GM19467 (cell line): ENCODE data around the gene CD34.
"Not testable (repeated sequence)": the region's sequence is repeated elsewhere in the genome, so short reads cannot be mapped to it uniquely, and the experiment has no call there.

ENCODE experiments used
- ATAC-seq: cut with Tn5 transposase; IDR thresholded peaks from one replicate; pipeline ENCODE4 v1.9.1; 2021; ENCODE audit warnings: mild to moderate bottlenecking, moderate library complexity; ENCODE audit not compliant: unreplicated experiment

CD34 gene

GRCh38 chr1:207877914-207878313 lies 33.0 kb downstream of the CD34 start:
- not testable (repeated sequence) for ATAC-seq

- no peak for ATAC-seq
Measured at GRCh38 chr1:207876131-207876530, 34.8 kb downstream of the CD34 start.

GRCh38 chr1:207875532-207875931 lies 35.4 kb downstream of the CD34 start:
- no peak for ATAC-seq

GRCh38 chr1:207873055-207873890 lies 37.7 kb downstream of the CD34 start:
- no peak for ATAC-seq

- ATAC-seq: no peak
Measured at GRCh38 chr1:207872621-207873020, 38.3 kb downstream of the CD34 start.

- no peak for ATAC-seq
Measured at GRCh38 chr1:207871117-207871649, 39.7 kb downstream of the CD34 start.

- no peak for ATAC-seq
Measured at GRCh38 chr1:207870306-207871031, 40.5 kb downstream of the CD34 start.

GRCh38 chr1:207869859-207870258 lies 41.1 kb downstream of the CD34 start:
- no peak for ATAC-seq

- peak; percentile 69 for ATAC-seq
Measured at GRCh38 chr1:207868774-207869721, 41.9 kb downstream of the CD34 start.

- peak; percentile 13 for ATAC-seq
Measured at GRCh38 chr1:207868251-207868773, 42.6 kb downstream of the CD34 start.

GRCh38 chr1:207867136-207868109 lies 43.5 kb downstream of the CD34 start:
- ATAC-seq: no peak

- no peak for ATAC-seq
Measured at GRCh38 chr1:207866471-207867135, 44.3 kb downstream of the CD34 start.

- ATAC-seq: peak; percentile 50
Measured at GRCh38 chr1:207863893-207864535, 46.9 kb downstream of the CD34 start.

- ATAC-seq: no peak
Measured at GRCh38 chr1:207862241-207862787, 48.6 kb downstream of the CD34 start.

GRCh38 chr1:207861442-207862177 lies 49.3 kb downstream of the CD34 start:
- ATAC-seq: no peak

- no peak for ATAC-seq
Measured at GRCh38 chr1:207860531-207860930, 50.4 kb downstream of the CD34 start.

- no peak for ATAC-seq
Measured at GRCh38 chr1:207858806-207859205, 52.1 kb downstream of the CD34 start.
